SK-N-SH (cell line): Measurements from ENCODE around the gene MALL. TPM values are rescaled to one million over a fixed set of nuclear protein-coding genes. Genes with fewer than 3 reads are reported as not detected.

ENCODE experiments used
- CTCF ChIA-PET: fragments of 300-600, 350-600 bp; formaldehyde crosslinking; extraction: SDS; loops from one replicate; lab custom pipeline; 2021; lab: Yijun Ruan, JAX
- POLR2A ChIA-PET: fragments of 350-600 bp; sonication (Branson Sonifier 250); formaldehyde crosslinking; extraction: SDS; loops from one replicate; lab custom pipeline; 2020; ENCODE audit warnings: antibody characterized with exemption, inconsistent platforms; lab: Yijun Ruan, JAX
- DNase-seq: peaks from one replicate; pipeline ENCODE4 v3.0.0; 2012
- H2AFZ ChIP-seq: fragments of 200-600 bp; sonication (generic); 2 replicates; pipeline ENCODE4 v1.8.1; 2016; ENCODE audit warnings: antibody characterized with exemption, mild to moderate bottlenecking, low read depth
- H3F3A ChIP-seq: fragments of 200-600 bp; sonication (generic); replicated peaks from 2 replicates; pipeline ENCODE3; 2016; ENCODE audit warnings: antibody characterized with exemption, mild to moderate bottlenecking; ENCODE audit not compliant: insufficient read depth
- H3K27ac ChIP-seq, 2 experiments: fragments of 200-500 bp in 1 of 2; fragments of 200-600 bp in 1 of 2; sonication (Bioruptor generic) in 1 of 2; sonication (generic), shearing (Covaris generic) in 1 of 2; 2 replicates each; pipeline versions ENCODE4 v1.5.1 to v1.6.1; 2014 to 2016; ENCODE audit warnings: low read depth in 2 of 2, inconsistent platforms in 1 of 2, low read length in 1 of 2, mild to moderate bottlenecking in 1 of 2, mixed read lengths in 1 of 2
- H3K27me3 ChIP-seq: fragments of 200-600 bp; sonication (generic), shearing (Covaris generic); 2 replicates; pipeline ENCODE4 v1.6.1; 2016; ENCODE audit warnings: mixed run types; ENCODE audit not compliant: insufficient read depth
- H3K36me3 ChIP-seq, 2 experiments: fragments of 200-500 bp in 1 of 2; fragments of 200-600 bp in 1 of 2; sonication (Bioruptor generic) in 1 of 2; sonication (generic) in 1 of 2; replicated peaks in 1 of 2; 2 replicates each; pipeline versions ENCODE3 to v1.5.1; 2014 to 2016; ENCODE audit warnings: low read length in 1 of 2, mild to moderate bottlenecking in 1 of 2; ENCODE audit not compliant: insufficient read depth in 2 of 2, control insufficient read depth in 1 of 2
- H3K4me1 ChIP-seq, 2 experiments: fragments of 200-500 bp in 1 of 2; fragments of 200-600 bp in 1 of 2; sonication (Bioruptor generic) in 1 of 2; sonication (generic), shearing (Covaris generic) in 1 of 2; 2 replicates each; pipeline versions ENCODE4 v1.5.1 to v1.6.1; 2014 to 2016; ENCODE audit warnings: low read depth in 1 of 2, low read length in 1 of 2, mixed run types in 1 of 2; ENCODE audit not compliant: insufficient read depth in 2 of 2, control insufficient read depth in 1 of 2
- H3K4me2 ChIP-seq: fragments of 200-600 bp; sonication (generic), shearing (Covaris generic); 2 replicates; pipeline ENCODE4 v1.6.1; 2017; ENCODE audit warnings: mixed run types
- H3K4me3 ChIP-seq, 2 experiments: fragments of 200-500 bp in 1 of 2; fragments of 200-600 bp in 1 of 2; sonication (Bioruptor generic) in 1 of 2; sonication (generic), shearing (Covaris generic) in 1 of 2; 2 replicates each; pipeline versions ENCODE4 v1.5.1 to v1.8.1; 2014 to 2016; ENCODE audit warnings: low read depth in 2 of 2, inconsistent platforms in 1 of 2, low read length in 1 of 2, mild to moderate bottlenecking in 1 of 2, mixed read lengths in 1 of 2, moderate library complexity in 1 of 2
- H3K79me2 ChIP-seq: fragments of 200-600 bp; sonication (generic); 2 replicates; pipeline ENCODE4 v1.8.1; 2017; ENCODE audit warnings: mild to moderate bottlenecking; ENCODE audit not compliant: insufficient read depth
- H3K9ac ChIP-seq: fragments of 200-600 bp; sonication (generic); 2 replicates; pipeline ENCODE4 v1.6.1; 2017; ENCODE audit warnings: mixed run types
- H3K9me2 ChIP-seq: fragments of 200-600 bp; sonication (generic); 2 replicates; pipeline ENCODE4 v1.6.1; 2017; ENCODE audit warnings: mixed run types
- H3K9me3 ChIP-seq: fragments of 200-600 bp; sonication (generic); 2 replicates; pipeline ENCODE4 v1.6.1; 2017; ENCODE audit warnings: mixed run types, mild to moderate bottlenecking, moderate library complexity
- H4K20me1 ChIP-seq: fragments of 200-600 bp; sonication (generic); 2 replicates; pipeline ENCODE4 v1.6.1; 2017; ENCODE audit warnings: mild to moderate bottlenecking, mixed run types; ENCODE audit not compliant: insufficient read depth
- CTCF ChIP-seq: fragments of 200-600 bp; sonication (generic); IDR thresholded peaks from 2 replicates; pipeline ENCODE4 v1.6.1; 2017; ENCODE audit warnings: antibody characterized with exemption, mild to moderate bottlenecking, moderate library complexity
- NFIC ChIP-seq: IDR thresholded peaks from 2 replicates; pipeline ENCODE4 v1.4.0; 2012; ENCODE audit warnings: borderline replicate concordance
- SIN3A ChIP-seq: IDR thresholded peaks from 2 replicates; pipeline ENCODE4 v1.6.1; 2012; ENCODE audit warnings: low read depth, mild to moderate bottlenecking, low read length, moderate library complexity, borderline replicate concordance
- SMC3 ChIP-seq: IDR thresholded peaks from 2 replicates; pipeline ENCODE4 v1.6.1; 2012; ENCODE audit warnings: low read depth, low read length, improper control_type of control experiment
- WGBS: methylation state at CpG from one replicate; pipeline ENCODE4 v1.1.6; 2017; ENCODE audit warnings: low lambda C conversion rate; 5-methylcytosine and 5-hydroxymethylcytosine counted together
- polyA plus RNA-seq, 3 experiments: library from polyadenylated mRNA; depleted of rRNA; stranded (reverse); fragments of >200 nt; gene quantifications; 2 replicates each; pipeline ENCODE4 v1.2.3, GENCODE V29; 2012

The MALL gene
- polyA plus RNA-seq, 1 of the 3 experiments (the other 2 are of a cell fraction): 5.2 TPM

GRCh38 chr2:110121052-110121334, 5.4 kb upstream of the MALL start:
- ChIA-PET POLR2A (no interaction called here), CTCF (interaction anchor here (1.2 kb wide), 1 partner anchor 36 kb away, joined by 3 read pairs; no protein-coding TSS in a partner anchor)
- WGBS: 81% methylated on average over 2 of the region's 2 CpGs
- H3F3A ChIP-seq: peaks cover 7% of the 10 kb centered on the region
- no peaks in the 10 kb centered on the region for H3K27me3 ChIP-seq
- no peaks in the 10 kb centered on the region for H3K79me2 ChIP-seq
- H3K27ac ChIP-seq: no peak overlapping the region
- no peaks in the 10 kb centered on the region for H3K36me3 ChIP-seq
- no peaks in the 10 kb centered on the region for H4K20me1 ChIP-seq
- H3K4me3 ChIP-seq: no peak overlapping the region
- no peaks in the 10 kb centered on the region for H3K9me3 ChIP-seq
- H3K9me2 ChIP-seq: no peaks in the 10 kb centered on the region
- no peak overlapping the region for H3K4me2 ChIP-seq
- no peak overlapping the region for H3K9ac ChIP-seq
- DNase-seq: no peak
- TF ChIP-seq SMC3: no peak
- H2AFZ ChIP-seq: peak overlapping the region; percentile 49; the same call in 1 of the 2 replicates
- peaks cover 3 to 11% of the 10 kb centered on the region in 2 experiments; a peak in 2 of 4 replicates for H3K4me1 ChIP-seq

- H3K36me3 ChIP-seq: no peaks in the 10 kb centered on the region
- H3K27ac ChIP-seq: no peak overlapping the region
- WGBS: 79% methylated on average over 7 of the region's 11 CpGs
- peaks cover 1% of the 10 kb centered on the region for H3F3A ChIP-seq
- H3K9ac ChIP-seq: no peak overlapping the region
- no peaks in the 10 kb centered on the region for H3K79me2 ChIP-seq
- peaks cover 5 to 6% of the 10 kb centered on the region in 2 experiments; a peak in 2 of 4 replicates for H3K4me1 ChIP-seq
- H3K27me3 ChIP-seq: no peaks in the 10 kb centered on the region
- POLR2A ChIA-PET: no interaction called here
- peak overlapping the region; percentile 49; the same call in 1 of the 2 replicates for H2AFZ ChIP-seq
- no peaks in the 10 kb centered on the region for H3K9me2 ChIP-seq
- no peak overlapping the region for H3K4me2 ChIP-seq
- no peak for TF ChIP-seq NFIC
- TF ChIP-seq, all 33 proteins: peak for 0
- Histone ChIP-seq H4K20me1 (no peaks in the 10 kb centered on the region), H3K4me3 (no peak overlapping the region), H3K9me3 (no peaks in the 10 kb centered on the region)
- CTCF ChIA-PET: interaction anchor here (1.2 kb wide), 1 partner anchor 36 kb away, joined by 3 read pairs; no protein-coding TSS in a partner anchor
- no peak for DNase-seq
These were observed 4.8 kb upstream of the MALL start for GRCh38 chr2:110120171-110121051.

GRCh38 chr2:110116033-110116710, 550 bp upstream of the MALL start:
- H3F3A ChIP-seq: no peaks in the 10 kb centered on the region
- POLR2A ChIA-PET: no interaction called here
- no peaks in the 10 kb centered on the region for H3K9me2 ChIP-seq
- WGBS: 65% methylated on average over 5 of the region's 8 CpGs
- H3K9ac ChIP-seq: no peak overlapping the region
- H3K79me2 ChIP-seq: peaks cover 6% of the 10 kb centered on the region
- CTCF ChIA-PET: interaction anchor here (0.5 to 2.2 kb wide), 8 partner anchors 8 to 509 kb away, joined by 3 to 7 read pairs (median 4); no protein-coding TSS in a partner anchor
- peaks cover 0 to 8% of the 10 kb centered on the region in 2 experiments; a peak in 3 of 4 replicates for H3K4me1 ChIP-seq
- no peaks in the 10 kb centered on the region for H4K20me1 ChIP-seq
- no peaks in the 10 kb centered on the region for H3K27me3 ChIP-seq
- peak overlapping the region in 1 of 2 experiments; percentile 27; a peak in 2 of 4 replicates for H3K27ac ChIP-seq
- peak; percentile 62 for DNase-seq
- H3K4me2 ChIP-seq: no peak overlapping the region
- no peak for TF ChIP-seq SIN3A
- peak; percentile 62 for TF ChIP-seq CTCF
- peak overlapping the region; percentile 59 for H2AFZ ChIP-seq
- no peaks in the 10 kb centered on the region for H3K36me3 ChIP-seq
- peak overlapping the region in 1 of 2 experiments; percentile 35; a peak in 1 of 4 replicates for H3K4me3 ChIP-seq
- no peaks in the 10 kb centered on the region for H3K9me3 ChIP-seq
